NT2/D1 (cell line): Measurements from ENCODE around the gene TBC1D10B.

Source experiments
- DNase-seq: peaks from one replicate; pipeline ENCODE4 v3.0.0-alpha.2; 2011; ENCODE audit warnings: low read depth, low spot score
- H3K27me3 ChIP-seq: 2 replicates; pipeline ENCODE4 v1.6.0; 2011; ENCODE audit warnings: mild to moderate bottlenecking; ENCODE audit not compliant: insufficient read length, insufficient read depth
- H3K36me3 ChIP-seq: 2 replicates; pipeline ENCODE4 v1.6.1; 2011; ENCODE audit warnings: mild to moderate bottlenecking, low read length, mixed read lengths; ENCODE audit not compliant: insufficient read depth, insufficient read length
- H3K4me1 ChIP-seq: 2 replicates; pipeline ENCODE4 v1.5.1; 2011; ENCODE audit not compliant: insufficient read depth, insufficient read length
- H3K4me3 ChIP-seq: 2 replicates; pipeline ENCODE4 v1.5.1; 2011; ENCODE audit warnings: low read depth; ENCODE audit not compliant: insufficient read length
- H3K9ac ChIP-seq: 2 replicates; pipeline ENCODE4 v1.6.0; 2011; ENCODE audit warnings: low read depth; ENCODE audit not compliant: insufficient read length
- H3K9me3 ChIP-seq: 2 replicates; pipeline ENCODE4 v1.5.1; 2011; ENCODE audit warnings: mild to moderate bottlenecking, low read length; ENCODE audit not compliant: insufficient read depth
- SUZ12 ChIP-seq: IDR thresholded peaks from 2 replicates; pipeline ENCODE4 v1.6.1; 2011; ENCODE audit not compliant: insufficient read length, insufficient read depth; ENCODE audit errors: extremely low read depth
- YY1 ChIP-seq: IDR thresholded peaks from 2 replicates; pipeline ENCODE4 v1.6.1; 2011; ENCODE audit not compliant: insufficient read length, insufficient read depth
- ZNF274 ChIP-seq: IDR thresholded peaks from 2 replicates; pipeline ENCODE4 v1.6.1; 2011; ENCODE audit warnings: mild to moderate bottlenecking, low read depth, low read length

TBC1D10B gene

DNA sequence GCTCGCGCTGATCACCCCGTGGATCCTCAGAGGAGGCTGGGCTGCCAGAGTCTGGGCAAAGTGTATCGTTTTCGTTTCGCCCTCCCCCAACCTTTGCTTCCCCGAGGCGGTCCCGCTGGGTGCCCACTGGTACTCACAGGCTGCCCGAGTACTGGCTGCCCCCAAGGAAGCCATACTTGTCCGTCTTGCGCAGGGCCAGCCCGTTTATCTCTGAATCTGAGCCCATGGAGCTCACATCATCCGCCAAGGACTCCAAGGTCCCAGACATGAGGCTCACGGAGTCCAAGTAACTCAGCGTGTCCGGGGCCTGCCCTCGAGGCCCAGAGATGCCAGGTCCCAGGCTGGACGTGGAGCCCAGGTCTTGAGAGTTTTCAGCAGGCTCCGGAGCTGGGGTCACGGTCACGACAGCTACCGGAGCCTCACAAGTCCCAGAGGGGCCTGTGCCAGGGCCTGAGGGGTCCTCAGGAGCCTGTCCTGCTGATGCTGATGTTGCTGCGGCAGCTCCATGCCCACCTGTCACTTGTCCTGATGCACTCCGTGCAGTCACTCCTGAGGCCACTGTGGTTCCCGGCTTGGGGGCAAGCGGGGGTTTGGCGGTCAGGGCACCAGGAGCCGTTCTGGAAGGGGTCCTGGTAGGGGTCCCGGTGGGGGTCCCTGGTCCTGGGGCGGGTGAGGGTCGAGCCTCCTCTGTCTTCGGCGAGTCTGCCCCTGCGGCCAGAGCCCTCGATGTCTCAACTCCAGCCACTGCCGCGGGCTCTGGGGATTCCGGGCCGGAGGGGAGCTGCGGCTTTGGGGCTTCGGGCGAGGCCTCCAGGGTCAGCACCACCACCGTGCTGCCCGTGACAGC is 980 bp downstream of the TBC1D10B start:
- no peaks in the 10 kb centered on the region for H3K9me3 ChIP-seq
- H3K9ac ChIP-seq, result peak overlapping the region; percentile 91
- H3K36me3 ChIP-seq, result peaks cover 30% of the 10 kb centered on the region
- H3K27me3 ChIP-seq, result no peaks in the 10 kb centered on the region
- peaks cover 21% of the 10 kb centered on the region for H3K4me1 ChIP-seq
- no peak for TF ChIP-seq SUZ12
- TF ChIP-seq ZNF274, result no peak
- no peak for TF ChIP-seq YY1
- H3K4me3 ChIP-seq, result peak overlapping the region; percentile 68
- DNase-seq, result no peak

DNA sequence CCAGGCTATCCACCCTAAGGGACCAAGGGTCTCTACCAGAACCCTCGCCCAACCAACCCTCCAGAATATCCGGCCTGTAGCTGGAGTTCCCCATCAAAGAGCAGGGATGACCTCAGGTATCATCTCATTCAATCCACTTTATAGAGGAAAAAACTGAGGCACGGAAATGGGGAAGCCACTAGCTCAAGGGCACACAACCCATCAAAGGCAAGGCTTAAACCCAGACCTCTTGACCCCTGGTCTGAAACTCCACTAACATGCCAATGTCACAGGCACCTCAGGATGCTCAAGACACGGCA is 1.6 kb downstream of the TBC1D10B start:
- TF ChIP-seq SUZ12 (no peak), YY1 (no peak), ZNF274 (no peak)
- Histone ChIP-seq H3K4me3 (peak overlapping the region; percentile 68), H3K27me3 (no peaks in the 10 kb centered on the region), H3K4me1 (peaks cover 21% of the 10 kb centered on the region), H3K36me3 (peaks cover 31% of the 10 kb centered on the region), H3K9ac (peak overlapping the region; percentile 91), H3K9me3 (no peaks in the 10 kb centered on the region)
- no peak for DNase-seq

DNA sequence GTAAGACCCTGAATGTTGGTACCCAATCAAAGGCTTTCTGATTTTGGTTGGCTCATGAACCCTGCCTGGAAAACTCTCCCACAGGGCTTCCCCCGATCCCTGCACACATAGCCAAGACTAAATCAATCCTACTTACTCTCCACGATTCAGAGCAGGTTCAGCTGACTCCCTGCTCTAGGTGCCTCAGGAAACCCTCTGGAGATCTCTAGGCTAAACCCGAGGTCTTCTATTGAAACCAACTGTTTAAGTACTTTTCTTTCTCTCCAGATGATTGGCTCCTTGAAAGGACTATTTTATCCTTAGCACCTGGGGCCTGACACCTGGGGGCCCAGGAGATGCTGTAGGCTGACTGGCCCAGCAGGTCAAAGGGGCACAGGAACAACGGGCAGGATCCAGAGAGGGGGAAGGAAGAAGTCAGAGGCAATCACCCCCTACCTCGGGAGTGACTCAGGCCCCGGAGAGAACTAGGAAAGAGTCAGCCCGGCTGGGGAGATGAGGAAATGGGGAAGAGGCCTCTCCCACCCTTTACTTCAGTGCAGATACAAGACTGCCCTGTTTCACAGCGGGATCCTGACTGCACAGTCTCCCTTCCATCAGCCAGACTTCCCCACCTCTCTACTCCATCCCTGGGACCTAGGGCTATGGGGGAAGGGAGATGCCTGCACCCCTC is 2.0 kb downstream of the TBC1D10B start:
- DNase-seq, result no peak
- Histone ChIP-seq H3K4me3 (peak overlapping the region; percentile 68), H3K27me3 (no peaks in the 10 kb centered on the region), H3K9me3 (no peaks in the 10 kb centered on the region), H3K4me1 (peaks cover 21% of the 10 kb centered on the region), H3K36me3 (peaks cover 33% of the 10 kb centered on the region), H3K9ac (peak overlapping the region; percentile 91)
- TF ChIP-seq ZNF274, result no peak
- no peak for TF ChIP-seq YY1
- TF ChIP-seq SUZ12, result no peak

DNA sequence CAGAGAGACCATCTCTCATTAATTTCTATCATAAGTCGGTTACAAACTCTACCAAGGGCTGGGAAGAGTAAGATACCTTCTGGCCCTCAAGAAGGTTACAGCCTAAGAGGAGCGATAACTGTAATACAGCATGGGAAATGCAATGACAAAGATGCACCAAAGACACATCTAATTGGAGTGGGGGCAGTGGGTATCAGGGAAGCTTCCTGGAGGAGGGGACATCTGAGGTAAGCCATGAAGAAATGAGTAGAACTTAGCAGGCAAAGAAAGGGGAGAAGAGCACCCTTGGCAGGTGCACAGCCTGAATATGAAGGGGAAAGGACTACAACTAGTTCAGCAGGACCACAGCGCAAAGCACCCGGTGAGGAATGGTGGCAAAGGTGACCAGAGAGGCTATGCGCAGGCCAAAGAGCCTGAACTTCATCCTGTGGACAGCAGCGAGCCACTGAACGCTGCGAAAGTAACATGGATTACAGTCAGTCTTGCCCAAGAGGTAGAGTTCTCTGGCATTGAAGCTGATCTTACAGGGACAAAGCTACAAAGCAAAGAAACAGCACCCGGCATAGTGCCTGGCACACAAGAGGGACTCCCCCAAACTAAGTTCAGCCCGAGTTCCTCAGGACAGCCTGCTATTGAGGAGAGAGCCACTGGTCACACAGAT is 2.8 kb downstream of the TBC1D10B start:
- Histone ChIP-seq H3K27me3 (no peaks in the 10 kb centered on the region), H3K36me3 (peaks cover 37% of the 10 kb centered on the region), H3K9me3 (no peaks in the 10 kb centered on the region), H3K9ac (no peak overlapping the region), H3K4me1 (peaks cover 21% of the 10 kb centered on the region), H3K4me3 (no peak overlapping the region)
- no peak for DNase-seq
- TF ChIP-seq YY1, result no peak
- no peak for TF ChIP-seq ZNF274
- TF ChIP-seq SUZ12, result no peak

DNA sequence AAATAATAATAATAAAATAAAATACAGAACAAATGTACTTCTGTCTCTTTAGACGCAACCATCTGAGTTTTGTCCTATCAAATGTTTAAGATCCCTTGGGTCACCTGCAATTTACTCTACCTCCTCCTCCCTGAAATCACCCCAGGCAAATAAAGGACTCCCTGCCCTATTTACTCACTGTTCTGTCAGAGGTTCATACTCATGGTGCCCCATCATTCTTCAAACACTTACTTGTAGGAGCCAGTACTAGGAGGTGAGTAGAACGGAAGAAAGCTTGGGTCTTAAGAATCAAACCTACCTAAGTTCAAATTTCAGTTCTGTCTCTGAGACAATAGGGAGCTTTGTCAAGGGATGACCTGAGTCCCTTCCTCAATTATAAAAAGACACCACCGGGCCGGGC is 3.8 kb downstream of the TBC1D10B start:
- H3K4me1 ChIP-seq, result peaks cover 20% of the 10 kb centered on the region
- H3K27me3 ChIP-seq, result no peaks in the 10 kb centered on the region
- no peak for DNase-seq
- no peak overlapping the region for H3K9ac ChIP-seq
- no peak for TF ChIP-seq SUZ12
- TF ChIP-seq YY1, result no peak
- TF ChIP-seq ZNF274, result no peak
- H3K36me3 ChIP-seq, result peaks cover 42% of the 10 kb centered on the region
- H3K9me3 ChIP-seq, result no peaks in the 10 kb centered on the region
- no peak overlapping the region for H3K4me3 ChIP-seq

DNA sequence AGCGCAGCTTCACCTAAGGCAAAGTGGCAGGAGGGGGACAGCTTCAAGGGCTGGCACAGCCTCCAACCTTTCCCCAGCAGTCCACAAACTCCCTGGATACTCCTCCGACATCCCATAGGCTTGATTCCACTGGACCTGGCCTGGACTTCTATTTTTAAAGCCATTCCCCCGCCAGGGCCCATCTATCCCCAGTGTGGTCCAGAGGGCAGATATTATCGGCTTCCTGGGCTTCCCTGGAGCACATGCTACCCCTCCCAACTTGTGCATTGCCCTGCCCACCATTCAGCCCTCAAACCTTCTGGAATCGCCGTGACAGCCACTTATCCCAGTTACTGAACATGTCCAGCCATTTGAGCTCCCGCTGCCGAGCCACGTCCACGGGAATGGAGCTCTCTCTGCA is 5.1 kb downstream of the TBC1D10B start:
- TF ChIP-seq YY1 (no peak), SUZ12 (no peak), ZNF274 (no peak)
- DNase-seq, result no peak

DNA sequence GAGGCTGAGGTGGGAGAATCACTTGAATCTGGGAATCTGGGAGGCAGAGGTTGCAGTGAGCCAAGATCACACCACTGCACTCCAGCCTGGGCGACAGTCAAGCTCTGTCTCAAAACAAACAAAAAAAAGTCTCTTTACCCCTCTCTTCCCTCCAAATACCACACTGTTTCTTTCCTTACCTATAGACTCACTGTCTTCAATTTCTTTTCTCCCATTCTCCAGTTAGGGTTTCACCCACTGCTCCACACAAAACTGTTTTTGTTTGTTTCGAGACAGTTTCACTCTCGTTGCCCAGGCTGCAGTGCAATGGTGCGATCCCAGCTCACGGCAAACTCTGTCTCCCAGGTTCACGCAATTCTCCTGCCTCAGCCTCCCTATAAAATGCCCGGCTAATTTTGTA is 9.1 kb downstream of the TBC1D10B start:
- peaks cover 70% of the 10 kb centered on the region for H3K36me3 ChIP-seq
- H3K4me1 ChIP-seq, result peaks cover 13% of the 10 kb centered on the region
- no peaks in the 10 kb centered on the region for H3K9me3 ChIP-seq

More for the DNA sequence above, 5.1 kb downstream of the TBC1D10B start:
- no peak overlapping the region for H3K4me3 ChIP-seq
- peaks cover 44% of the 10 kb centered on the region for H3K36me3 ChIP-seq
- H3K9me3 ChIP-seq, result no peaks in the 10 kb centered on the region
- H3K9ac ChIP-seq, result no peak overlapping the region
- no peaks in the 10 kb centered on the region for H3K27me3 ChIP-seq
- peaks cover 18% of the 10 kb centered on the region for H3K4me1 ChIP-seq

More for the DNA sequence above, 9.1 kb downstream of the TBC1D10B start:
- TF ChIP-seq ZNF274 (no peak), YY1 (no peak), SUZ12 (no peak)
- Histone ChIP-seq H3K9ac (no peak overlapping the region), H3K27me3 (no peaks in the 10 kb centered on the region), H3K4me3 (no peak overlapping the region)
- no peak for DNase-seq
